ENCODE results near the gene TMEM132D.

Gene TMEM132D

GRCh38 chr12:129215556-129215955, 688.3 kb downstream of the TMEM132D start:
- Histone ChIP-seq H3K27ac (ENCODE audit: low read length) (no peak overlapping the region), H3K4me1 (ENCODE audit: control insufficient read depth, insufficient read depth, low read length) (no peaks in the 10 kb centered on the region), H3K27me3 (ENCODE audit: control insufficient read depth, insufficient read depth, low read length) (no peaks in the 10 kb centered on the region), H3K4me3 (ENCODE audit: low read length) (no peak overlapping the region), H3K9me3 (ENCODE audit: control insufficient read depth, insufficient read depth, low read length) (peaks cover 10% of the 10 kb centered on the region), H3K36me3 (ENCODE audit: control insufficient read depth, insufficient read depth, low read length) (no peaks in the 10 kb centered on the region)
- WGBS (ENCODE audit: insufficient coverage, insufficient read length), result no CpG with 5 or more reads among the region's 5 CpGs
- DNase-seq (ENCODE audit: low read depth, low spot score), result no peak

GRCh38 chr12:129213551-129213950, 690.3 kb downstream of the TMEM132D start:
- WGBS (ENCODE audit: insufficient coverage, insufficient read length), result no CpG with 5 or more reads among the region's 4 CpGs
- no peaks in the 10 kb centered on the region for H3K27me3 ChIP-seq (ENCODE audit: control insufficient read depth, insufficient read depth, low read length)

GRCh38 chr12:129211862-129212630, 691.8 kb downstream of the TMEM132D start:
- no peaks in the 10 kb centered on the region for H3K36me3 ChIP-seq (ENCODE audit: control insufficient read depth, insufficient read depth, low read length)
- no peak overlapping the region for H3K4me3 ChIP-seq (ENCODE audit: low read length)
- no peak for DNase-seq (ENCODE audit: low read depth, low spot score)
- peaks cover 15% of the 10 kb centered on the region for H3K9me3 ChIP-seq (ENCODE audit: control insufficient read depth, insufficient read depth, low read length)
- H3K27ac ChIP-seq (ENCODE audit: low read length), result no peak overlapping the region
- WGBS (ENCODE audit: insufficient coverage, insufficient read length), result no CpG with 5 or more reads among the region's 11 CpGs
- H3K4me1 ChIP-seq (ENCODE audit: control insufficient read depth, insufficient read depth, low read length), result no peaks in the 10 kb centered on the region
- no peaks in the 10 kb centered on the region for H3K27me3 ChIP-seq (ENCODE audit: control insufficient read depth, insufficient read depth, low read length)

More at GRCh38 chr12:129213551-129213950, 690.3 kb downstream of the TMEM132D start:
- DNase-seq (ENCODE audit: low read depth, low spot score), result no peak
- Histone ChIP-seq H3K4me1 (ENCODE audit: control insufficient read depth, insufficient read depth, low read length) (no peaks in the 10 kb centered on the region), H3K36me3 (ENCODE audit: control insufficient read depth, insufficient read depth, low read length) (no peaks in the 10 kb centered on the region), H3K4me3 (ENCODE audit: low read length) (no peak overlapping the region), H3K9me3 (ENCODE audit: control insufficient read depth, insufficient read depth, low read length) (peaks cover 16% of the 10 kb centered on the region), H3K27ac (ENCODE audit: low read length) (no peak overlapping the region)

GRCh38 chr12:129208566-129208965, 695.3 kb downstream of the TMEM132D start:
- Histone ChIP-seq H3K36me3 (ENCODE audit: control insufficient read depth, insufficient read depth, low read length) (no peaks in the 10 kb centered on the region), H3K27ac (ENCODE audit: low read length) (no peak overlapping the region), H3K9me3 (ENCODE audit: control insufficient read depth, insufficient read depth, low read length) (peaks cover 16% of the 10 kb centered on the region), H3K4me1 (ENCODE audit: control insufficient read depth, insufficient read depth, low read length) (no peaks in the 10 kb centered on the region), H3K27me3 (ENCODE audit: control insufficient read depth, insufficient read depth, low read length) (no peaks in the 10 kb centered on the region), H3K4me3 (ENCODE audit: low read length) (no peak overlapping the region)
- DNase-seq (ENCODE audit: low read depth, low spot score), result no peak
- WGBS (ENCODE audit: insufficient coverage, insufficient read length), result no CpG with 5 or more reads among the region's 9 CpGs

GRCh38 chr12:129207084-129207483, 696.7 kb downstream of the TMEM132D start:
- WGBS (ENCODE audit: insufficient coverage, insufficient read length), result no CpG with 5 or more reads among the region's 9 CpGs
- no peak for DNase-seq (ENCODE audit: low read depth, low spot score)
- Histone ChIP-seq H3K9me3 (ENCODE audit: control insufficient read depth, insufficient read depth, low read length) (peaks cover 19% of the 10 kb centered on the region), H3K27ac (ENCODE audit: low read length) (no peak overlapping the region), H3K27me3 (ENCODE audit: control insufficient read depth, insufficient read depth, low read length) (no peaks in the 10 kb centered on the region), H3K4me3 (ENCODE audit: low read length) (no peak overlapping the region), H3K4me1 (ENCODE audit: control insufficient read depth, insufficient read depth, low read length) (no peaks in the 10 kb centered on the region), H3K36me3 (ENCODE audit: control insufficient read depth, insufficient read depth, low read length) (no peaks in the 10 kb centered on the region)

GRCh38 chr12:129203456-129203855, 700.4 kb downstream of the TMEM132D start:
- WGBS (ENCODE audit: insufficient coverage, insufficient read length), result no CpG with 5 or more reads among the region's 2 CpGs

GRCh38 chr12:129202109-129202814, 701.6 kb downstream of the TMEM132D start:
- Histone ChIP-seq H3K27ac (ENCODE audit: low read length) (no peak overlapping the region), H3K4me1 (ENCODE audit: control insufficient read depth, insufficient read depth, low read length) (no peaks in the 10 kb centered on the region), H3K4me3 (ENCODE audit: low read length) (no peak overlapping the region), H3K27me3 (ENCODE audit: control insufficient read depth, insufficient read depth, low read length) (no peaks in the 10 kb centered on the region), H3K36me3 (ENCODE audit: control insufficient read depth, insufficient read depth, low read length) (no peaks in the 10 kb centered on the region), H3K9me3 (ENCODE audit: control insufficient read depth, insufficient read depth, low read length) (peaks cover 12% of the 10 kb centered on the region)
- no peak for DNase-seq (ENCODE audit: low read depth, low spot score)
- no CpG with 5 or more reads among the region's 6 CpGs for WGBS (ENCODE audit: insufficient coverage, insufficient read length)

More at GRCh38 chr12:129203456-129203855, 700.4 kb downstream of the TMEM132D start:
- peaks cover 17% of the 10 kb centered on the region for H3K9me3 ChIP-seq (ENCODE audit: control insufficient read depth, insufficient read depth, low read length)
- H3K4me3 ChIP-seq (ENCODE audit: low read length), result no peak overlapping the region
- H3K27ac ChIP-seq (ENCODE audit: low read length), result no peak overlapping the region
- no peaks in the 10 kb centered on the region for H3K4me1 ChIP-seq (ENCODE audit: control insufficient read depth, insufficient read depth, low read length)
- no peaks in the 10 kb centered on the region for H3K27me3 ChIP-seq (ENCODE audit: control insufficient read depth, insufficient read depth, low read length)
- no peak for DNase-seq (ENCODE audit: low read depth, low spot score)
- H3K36me3 ChIP-seq (ENCODE audit: control insufficient read depth, insufficient read depth, low read length), result no peaks in the 10 kb centered on the region

GRCh38 chr12:129201029-129201428, 702.8 kb downstream of the TMEM132D start:
- Histone ChIP-seq H3K4me3 (ENCODE audit: low read length) (no peak overlapping the region), H3K9me3 (ENCODE audit: control insufficient read depth, insufficient read depth, low read length) (peaks cover 11% of the 10 kb centered on the region), H3K27ac (ENCODE audit: low read length) (no peak overlapping the region), H3K4me1 (ENCODE audit: control insufficient read depth, insufficient read depth, low read length) (no peaks in the 10 kb centered on the region), H3K36me3 (ENCODE audit: control insufficient read depth, insufficient read depth, low read length) (no peaks in the 10 kb centered on the region), H3K27me3 (ENCODE audit: control insufficient read depth, insufficient read depth, low read length) (no peaks in the 10 kb centered on the region)
- DNase-seq (ENCODE audit: low read depth, low spot score), result no peak
- WGBS (ENCODE audit: insufficient coverage, insufficient read length), result no CpG with 5 or more reads among the region's 2 CpGs

- H3K9me3 ChIP-seq (ENCODE audit: control insufficient read depth, insufficient read depth, low read length), result peaks cover 11% of the 10 kb centered on the region
- H3K27ac ChIP-seq (ENCODE audit: low read length), result no peak overlapping the region
Measured at GRCh38 chr12:129200576-129200975, 703.2 kb downstream of the TMEM132D start.

GRCh38 chr12:129196927-129197326, 706.9 kb downstream of the TMEM132D start:
- no peaks in the 10 kb centered on the region for H3K36me3 ChIP-seq (ENCODE audit: control insufficient read depth, insufficient read depth, low read length)
- no peaks in the 10 kb centered on the region for H3K4me1 ChIP-seq (ENCODE audit: control insufficient read depth, insufficient read depth, low read length)
- peaks cover 6% of the 10 kb centered on the region for H3K9me3 ChIP-seq (ENCODE audit: control insufficient read depth, insufficient read depth, low read length)
- H3K27ac ChIP-seq (ENCODE audit: low read length), result no peak overlapping the region
- no CpG with 5 or more reads among the region's 3 CpGs for WGBS (ENCODE audit: insufficient coverage, insufficient read length)
- DNase-seq (ENCODE audit: low read depth, low spot score), result no peak
- H3K4me3 ChIP-seq (ENCODE audit: low read length), result no peak overlapping the region
- H3K27me3 ChIP-seq (ENCODE audit: control insufficient read depth, insufficient read depth, low read length), result no peaks in the 10 kb centered on the region

More at GRCh38 chr12:129200576-129200975, 703.2 kb downstream of the TMEM132D start:
- DNase-seq (ENCODE audit: low read depth, low spot score), result no peak
- Histone ChIP-seq H3K4me1 (ENCODE audit: control insufficient read depth, insufficient read depth, low read length) (no peaks in the 10 kb centered on the region), H3K4me3 (ENCODE audit: low read length) (no peak overlapping the region), H3K36me3 (ENCODE audit: control insufficient read depth, insufficient read depth, low read length) (no peaks in the 10 kb centered on the region), H3K27me3 (ENCODE audit: control insufficient read depth, insufficient read depth, low read length) (no peaks in the 10 kb centered on the region)
- no CpG with 5 or more reads among the region's 8 CpGs for WGBS (ENCODE audit: insufficient coverage, insufficient read length)

Data from iPS DF 6.9 (cell line).